OCI-LY1 (cell line): Measurements from ENCODE around the gene PRRC2A.

Source experiments
- EZH2 ChIP-seq: fragments of 200-600 bp; sonication (generic), shearing (Covaris generic); IDR thresholded peaks from 2 replicates; pipeline ENCODE4 v1.8.0; 2017; ENCODE audit warnings: borderline replicate concordance, mixed run types, mild to moderate bottlenecking, antibody characterized with exemption, low read length, moderate library complexity, mixed read lengths
- TF ChIP-seq, protein P1 (sequence below): fragments of 200-600 bp; sonication (generic), shearing (Covaris generic); IDR thresholded peaks from 2 replicates; pipeline ENCODE4 v1.5.1; 2017; ENCODE audit warnings: mild to moderate bottlenecking, antibody characterized with exemption, low read length, moderate library complexity, mixed read lengths

DNA sequence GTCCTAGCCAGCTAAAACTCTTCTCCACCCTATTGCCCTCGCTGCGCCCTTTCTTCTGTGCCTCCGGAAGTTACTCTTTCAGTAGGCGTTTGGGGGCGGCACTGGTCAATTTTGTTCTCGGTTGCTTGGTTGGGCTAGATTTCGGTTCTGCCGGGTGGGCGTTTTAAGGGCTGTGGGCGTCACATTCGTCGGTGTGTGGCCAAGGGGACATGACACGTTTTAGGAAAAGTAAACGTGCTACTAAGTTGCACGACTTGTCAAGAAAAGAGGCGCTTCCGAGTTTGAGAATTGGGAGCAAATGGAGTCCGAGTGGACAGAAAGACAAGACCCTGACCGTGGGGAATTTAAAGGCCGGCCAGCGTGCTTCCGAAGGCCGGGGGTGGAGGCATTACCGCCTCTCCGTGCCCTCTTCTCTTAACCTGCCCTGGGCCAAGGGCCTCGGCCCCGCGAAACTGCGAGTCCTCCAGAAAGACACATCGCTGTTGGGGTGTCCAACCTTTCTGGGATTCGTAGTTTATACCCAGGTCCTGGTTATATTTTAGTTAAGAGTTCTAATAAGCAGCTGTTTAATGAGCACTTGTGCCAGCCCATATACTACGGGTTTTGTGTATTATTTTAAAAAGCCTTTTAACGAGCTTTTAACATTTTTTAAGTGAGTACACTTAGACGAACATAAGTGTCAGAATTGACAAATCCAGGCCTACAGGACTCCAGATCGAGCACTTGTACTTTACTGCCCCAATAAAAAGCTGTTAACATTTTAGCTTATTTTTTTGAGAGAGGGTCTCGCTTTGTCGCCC lies 32.6 kb downstream of the PRRC2A start:
- TF ChIP-seq, protein P1, sequence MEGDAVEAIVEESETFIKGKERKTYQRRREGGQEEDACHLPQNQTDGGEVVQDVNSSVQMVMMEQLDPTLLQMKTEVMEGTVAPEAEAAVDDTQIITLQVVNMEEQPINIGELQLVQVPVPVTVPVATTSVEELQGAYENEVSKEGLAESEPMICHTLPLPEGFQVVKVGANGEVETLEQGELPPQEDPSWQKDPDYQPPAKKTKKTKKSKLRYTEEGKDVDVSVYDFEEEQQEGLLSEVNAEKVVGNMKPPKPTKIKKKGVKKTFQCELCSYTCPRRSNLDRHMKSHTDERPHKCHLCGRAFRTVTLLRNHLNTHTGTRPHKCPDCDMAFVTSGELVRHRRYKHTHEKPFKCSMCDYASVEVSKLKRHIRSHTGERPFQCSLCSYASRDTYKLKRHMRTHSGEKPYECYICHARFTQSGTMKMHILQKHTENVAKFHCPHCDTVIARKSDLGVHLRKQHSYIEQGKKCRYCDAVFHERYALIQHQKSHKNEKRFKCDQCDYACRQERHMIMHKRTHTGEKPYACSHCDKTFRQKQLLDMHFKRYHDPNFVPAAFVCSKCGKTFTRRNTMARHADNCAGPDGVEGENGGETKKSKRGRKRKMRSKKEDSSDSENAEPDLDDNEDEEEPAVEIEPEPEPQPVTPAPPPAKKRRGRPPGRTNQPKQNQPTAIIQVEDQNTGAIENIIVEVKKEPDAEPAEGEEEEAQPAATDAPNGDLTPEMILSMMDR, result peak; percentile 33; the same call in 1 of the 2 replicates
- TF ChIP-seq EZH2, result no peak
